WTC11 (cell line): ENCODE results near the gene PDE11A. TPM values are rescaled to one million over a fixed set of nuclear protein-coding genes. Genes with fewer than 3 reads are reported as not detected.

ENCODE experiments used
- ATAC-seq: fragments of 200-7000 bp; cut with Tn5 transposase; 2 replicates; pipeline ENCODE4 v1.10.0; 2021; ENCODE audit warnings: mild to moderate bottlenecking, moderate library complexity
- CTCF ChIA-PET: fragments of 300-600 bp; sonication (Branson Sonifier 250); formaldehyde crosslinking; loops from one replicate; lab custom pipeline; 2021; ENCODE audit warnings: antibody characterized with exemption; lab: Charles Lee
- POLR2A ChIA-PET: fragments of 350-600 bp; sonication (Branson Sonifier 250); formaldehyde crosslinking; loops from one replicate; lab custom pipeline; 2021; ENCODE audit warnings: antibody characterized with exemption; lab: Charles Lee
- DNase-seq: peaks from one replicate; pipeline ENCODE4 v3.0.0; 2021; ENCODE audit warnings: low spot score
- H3K27ac Mint-ChIP-seq: 2 replicates; pipeline ENCODE4 v1.8.0; 2021; ENCODE audit warnings: mixed read lengths
- H3K27me3 Mint-ChIP-seq: 2 replicates; pipeline ENCODE4 v1.8.0; 2021; ENCODE audit warnings: low read depth, mild to moderate bottlenecking, moderate library complexity, mixed read lengths
- H3K36me3 Mint-ChIP-seq: 2 replicates; pipeline ENCODE4 v1.8.0; 2021; ENCODE audit warnings: mixed read lengths
- H3K4me1 Mint-ChIP-seq: 2 replicates; pipeline ENCODE4 v1.8.0; 2022; ENCODE audit warnings: mixed read lengths
- H3K4me3 Mint-ChIP-seq: 2 replicates; pipeline ENCODE4 v1.8.0; 2021; ENCODE audit warnings: mild to moderate bottlenecking, moderate library complexity, mixed read lengths
- H3K9me3 Mint-ChIP-seq: 2 replicates; pipeline ENCODE4 v1.8.0; 2021; ENCODE audit warnings: mixed read lengths
- ATF1 ChIP-seq: sonication (generic); formaldehyde crosslinking; IDR thresholded peaks from 2 replicates; pipeline ENCODE4 v1.8.1; 2023; ENCODE audit warnings: mild to moderate bottlenecking, moderate library complexity, missing genetic modification reagents
- ELF4 ChIP-seq: sonication (generic); formaldehyde crosslinking; IDR thresholded peaks from 2 replicates; pipeline ENCODE4 v1.8.1; 2022; ENCODE audit warnings: low read depth, mild to moderate bottlenecking, moderate library complexity, missing genetic modification reagents
- FOXP1 ChIP-seq: sonication (generic); formaldehyde crosslinking; IDR thresholded peaks from 2 replicates; pipeline ENCODE4 v1.8.0; 2022; ENCODE audit warnings: missing genetic modification reagents, mild to moderate bottlenecking, moderate library complexity, borderline replicate concordance
- GABPB1 ChIP-seq: sonication (generic); formaldehyde crosslinking; IDR thresholded peaks from 2 replicates; pipeline ENCODE4 v1.8.1; 2023; ENCODE audit warnings: mild to moderate bottlenecking, missing genetic modification reagents
- GRHL2 ChIP-seq: fragments of 250-450 bp; sonication (Bioruptor Pico); IDR thresholded peaks from 2 replicates; pipeline ENCODE4 v1.8.0; 2022; ENCODE audit warnings: mild to moderate bottlenecking, moderate library complexity; ENCODE audit not compliant: insufficient replicate concordance, severe bottlenecking
- GTF2I ChIP-seq: fragments of 250-450 bp; sonication (Bioruptor Pico); conservative IDR thresholded peaks from 2 replicates; pipeline ENCODE4 v1.4.0; 2021; ENCODE audit warnings: mild to moderate bottlenecking
- IRF2 ChIP-seq: sonication (generic); formaldehyde crosslinking; IDR thresholded peaks from 2 replicates; pipeline ENCODE4 v1.8.0; 2022; ENCODE audit warnings: low read depth, missing genetic modification reagents, borderline replicate concordance
- MYBL2 ChIP-seq: sonication (generic); formaldehyde crosslinking; IDR thresholded peaks from 2 replicates; pipeline ENCODE4 v1.8.1; 2023; ENCODE audit warnings: mild to moderate bottlenecking, moderate library complexity, missing genetic modification reagents
- NR2C2 ChIP-seq: sonication (generic); formaldehyde crosslinking; IDR thresholded peaks from 2 replicates; pipeline ENCODE4 v1.8.0; 2022; ENCODE audit warnings: mild to moderate bottlenecking, missing genetic modification reagents
- NR3C1 ChIP-seq: sonication (generic); formaldehyde crosslinking; conservative IDR thresholded peaks from 2 replicates; pipeline ENCODE4 v1.8.1; 2023; ENCODE audit warnings: low read depth, mild to moderate bottlenecking, missing genetic modification reagents
- OVOL2 ChIP-seq: fragments of 250-450 bp; sonication (Bioruptor Pico); IDR thresholded peaks from 2 replicates; pipeline ENCODE4 v1.9.0; 2021; ENCODE audit warnings: mild to moderate bottlenecking, borderline replicate concordance
- TCF7 ChIP-seq: sonication (generic); formaldehyde crosslinking; IDR thresholded peaks from 2 replicates; pipeline ENCODE4 v1.8.0; 2022; ENCODE audit warnings: mild to moderate bottlenecking, low read depth, missing genetic modification reagents, moderate library complexity
- TEAD1 ChIP-seq: sonication (generic); formaldehyde crosslinking; IDR thresholded peaks from 2 replicates; pipeline ENCODE4 v1.8.0; 2022; ENCODE audit warnings: mild to moderate bottlenecking, missing genetic modification reagents
- TEAD4 ChIP-seq: sonication (generic); formaldehyde crosslinking; IDR thresholded peaks from 2 replicates; pipeline ENCODE4 v1.8.0; 2022; ENCODE audit warnings: mild to moderate bottlenecking, missing genetic modification reagents
- ZNF138 ChIP-seq: sonication (generic); formaldehyde crosslinking; conservative IDR thresholded peaks from 2 replicates; pipeline ENCODE4 v1.8.1; 2022; ENCODE audit warnings: mild to moderate bottlenecking, moderate library complexity, missing genetic modification reagents
- ZNF232 ChIP-seq: sonication (generic); formaldehyde crosslinking; IDR thresholded peaks from 2 replicates; pipeline ENCODE4 v1.8.0; 2022; ENCODE audit warnings: mild to moderate bottlenecking, missing genetic modification reagents
- total RNA-seq: library from RNA; stranded (reverse); gene quantifications from 3 replicates; pipeline ENCODE4 v1.2.3, GENCODE V29; 2021
- TF ChIP-seq, protein P1 (sequence below): fragments of 250-450 bp; sonication (Bioruptor Pico); IDR thresholded peaks from 2 replicates; pipeline ENCODE4 v1.9.0; 2021; ENCODE audit warnings: mild to moderate bottlenecking
- TF ChIP-seq, protein P2 (sequence below): sonication (generic); formaldehyde crosslinking; IDR thresholded peaks from 2 replicates; pipeline ENCODE4 v1.8.1; 2023; ENCODE audit warnings: mild to moderate bottlenecking, missing genetic modification reagents
- TF ChIP-seq, protein P3 (sequence below): sonication (generic); formaldehyde crosslinking; IDR thresholded peaks from 2 replicates; pipeline ENCODE4 v1.8.0; 2023; ENCODE audit warnings: missing genetic modification reagents, mild to moderate bottlenecking, borderline replicate concordance
- TF ChIP-seq, protein P4 (sequence below): sonication (generic); formaldehyde crosslinking; conservative IDR thresholded peaks from 2 replicates; pipeline ENCODE4 v1.8.1; 2022; ENCODE audit warnings: mild to moderate bottlenecking, missing genetic modification reagents
- TF ChIP-seq, protein P5 (sequence below): sonication (generic); formaldehyde crosslinking; IDR thresholded peaks from 2 replicates; pipeline ENCODE4 v1.8.0; 2022; ENCODE audit warnings: missing genetic modification reagents
- TF ChIP-seq, protein P6 (sequence below): fragments of 250-450 bp; sonication (Bioruptor Pico); IDR thresholded peaks from 2 replicates; pipeline ENCODE4 v1.9.0; 2021; ENCODE audit warnings: moderate library complexity, mild to moderate bottlenecking, inconsistent platforms, borderline replicate concordance
- TF ChIP-seq, protein P7 (sequence below): sonication (generic); formaldehyde crosslinking; IDR thresholded peaks from 2 replicates; pipeline ENCODE4 v1.8.1; 2023; ENCODE audit warnings: mild to moderate bottlenecking, missing genetic modification reagents, moderate library complexity

Gene PDE11A
- total RNA-seq, 1 experiment from 2014 or later, result 0.13 TPM

DNA sequence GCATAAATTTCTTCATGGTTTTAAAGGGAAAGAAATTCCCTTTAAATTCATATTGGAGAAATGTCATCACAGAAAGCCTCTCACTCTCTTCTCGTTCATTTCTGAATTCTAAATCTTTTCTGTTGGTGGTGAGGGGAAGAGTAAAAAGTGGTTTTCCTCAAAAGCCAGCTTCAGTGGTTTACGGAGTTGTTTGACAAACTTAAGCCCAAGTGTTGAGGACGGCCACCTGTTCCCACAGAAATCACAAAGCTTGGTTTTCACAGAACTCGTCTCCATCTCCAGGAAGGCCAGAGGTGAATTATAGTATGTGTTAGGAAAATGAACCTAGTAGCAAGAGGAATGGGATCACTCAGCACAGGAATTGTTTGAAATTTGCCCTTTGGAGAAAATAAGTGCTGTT, 316.2 kb downstream of the PDE11A start:
- no peaks in the 10 kb centered on the region for H3K36me3 Mint-ChIP-seq
- TF ChIP-seq OVOL2 (CRISPR knock-in tag) (no peak), ATF1 (CRISPR knock-in tag) (no peak), ZNF232 (CRISPR knock-in tag) (no peak), TEAD4 (CRISPR knock-in tag) (no peak), ELF4 (CRISPR knock-in tag) (no peak), GRHL2 (CRISPR knock-in tag) (no peak), TCF7 (no peak), GTF2I (CRISPR knock-in tag) (no peak), TEAD1 (CRISPR knock-in tag) (no peak), NR3C1 (CRISPR knock-in tag) (no peak), IRF2 (CRISPR knock-in tag) (no peak), GABPB1 (CRISPR knock-in tag) (no peak), NR2C2 (CRISPR knock-in tag) (no peak), MYBL2 (CRISPR knock-in tag) (no peak)
- TF ChIP-seq, protein P1, sequence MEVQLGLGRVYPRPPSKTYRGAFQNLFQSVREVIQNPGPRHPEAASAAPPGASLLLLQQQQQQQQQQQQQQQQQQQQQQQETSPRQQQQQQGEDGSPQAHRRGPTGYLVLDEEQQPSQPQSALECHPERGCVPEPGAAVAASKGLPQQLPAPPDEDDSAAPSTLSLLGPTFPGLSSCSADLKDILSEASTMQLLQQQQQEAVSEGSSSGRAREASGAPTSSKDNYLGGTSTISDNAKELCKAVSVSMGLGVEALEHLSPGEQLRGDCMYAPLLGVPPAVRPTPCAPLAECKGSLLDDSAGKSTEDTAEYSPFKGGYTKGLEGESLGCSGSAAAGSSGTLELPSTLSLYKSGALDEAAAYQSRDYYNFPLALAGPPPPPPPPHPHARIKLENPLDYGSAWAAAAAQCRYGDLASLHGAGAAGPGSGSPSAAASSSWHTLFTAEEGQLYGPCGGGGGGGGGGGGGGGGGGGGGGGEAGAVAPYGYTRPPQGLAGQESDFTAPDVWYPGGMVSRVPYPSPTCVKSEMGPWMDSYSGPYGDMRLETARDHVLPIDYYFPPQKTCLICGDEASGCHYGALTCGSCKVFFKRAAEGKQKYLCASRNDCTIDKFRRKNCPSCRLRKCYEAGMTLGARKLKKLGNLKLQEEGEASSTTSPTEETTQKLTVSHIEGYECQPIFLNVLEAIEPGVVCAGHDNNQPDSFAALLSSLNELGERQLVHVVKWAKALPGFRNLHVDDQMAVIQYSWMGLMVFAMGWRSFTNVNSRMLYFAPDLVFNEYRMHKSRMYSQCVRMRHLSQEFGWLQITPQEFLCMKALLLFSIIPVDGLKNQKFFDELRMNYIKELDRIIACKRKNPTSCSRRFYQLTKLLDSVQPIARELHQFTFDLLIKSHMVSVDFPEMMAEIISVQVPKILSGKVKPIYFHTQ, result no peak
- TF ChIP-seq, protein P2, sequence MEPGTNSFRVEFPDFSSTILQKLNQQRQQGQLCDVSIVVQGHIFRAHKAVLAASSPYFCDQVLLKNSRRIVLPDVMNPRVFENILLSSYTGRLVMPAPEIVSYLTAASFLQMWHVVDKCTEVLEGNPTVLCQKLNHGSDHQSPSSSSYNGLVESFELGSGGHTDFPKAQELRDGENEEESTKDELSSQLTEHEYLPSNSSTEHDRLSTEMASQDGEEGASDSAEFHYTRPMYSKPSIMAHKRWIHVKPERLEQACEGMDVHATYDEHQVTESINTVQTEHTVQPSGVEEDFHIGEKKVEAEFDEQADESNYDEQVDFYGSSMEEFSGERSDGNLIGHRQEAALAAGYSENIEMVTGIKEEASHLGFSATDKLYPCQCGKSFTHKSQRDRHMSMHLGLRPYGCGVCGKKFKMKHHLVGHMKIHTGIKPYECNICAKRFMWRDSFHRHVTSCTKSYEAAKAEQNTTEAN, result no peak
- TF ChIP-seq, protein P3, sequence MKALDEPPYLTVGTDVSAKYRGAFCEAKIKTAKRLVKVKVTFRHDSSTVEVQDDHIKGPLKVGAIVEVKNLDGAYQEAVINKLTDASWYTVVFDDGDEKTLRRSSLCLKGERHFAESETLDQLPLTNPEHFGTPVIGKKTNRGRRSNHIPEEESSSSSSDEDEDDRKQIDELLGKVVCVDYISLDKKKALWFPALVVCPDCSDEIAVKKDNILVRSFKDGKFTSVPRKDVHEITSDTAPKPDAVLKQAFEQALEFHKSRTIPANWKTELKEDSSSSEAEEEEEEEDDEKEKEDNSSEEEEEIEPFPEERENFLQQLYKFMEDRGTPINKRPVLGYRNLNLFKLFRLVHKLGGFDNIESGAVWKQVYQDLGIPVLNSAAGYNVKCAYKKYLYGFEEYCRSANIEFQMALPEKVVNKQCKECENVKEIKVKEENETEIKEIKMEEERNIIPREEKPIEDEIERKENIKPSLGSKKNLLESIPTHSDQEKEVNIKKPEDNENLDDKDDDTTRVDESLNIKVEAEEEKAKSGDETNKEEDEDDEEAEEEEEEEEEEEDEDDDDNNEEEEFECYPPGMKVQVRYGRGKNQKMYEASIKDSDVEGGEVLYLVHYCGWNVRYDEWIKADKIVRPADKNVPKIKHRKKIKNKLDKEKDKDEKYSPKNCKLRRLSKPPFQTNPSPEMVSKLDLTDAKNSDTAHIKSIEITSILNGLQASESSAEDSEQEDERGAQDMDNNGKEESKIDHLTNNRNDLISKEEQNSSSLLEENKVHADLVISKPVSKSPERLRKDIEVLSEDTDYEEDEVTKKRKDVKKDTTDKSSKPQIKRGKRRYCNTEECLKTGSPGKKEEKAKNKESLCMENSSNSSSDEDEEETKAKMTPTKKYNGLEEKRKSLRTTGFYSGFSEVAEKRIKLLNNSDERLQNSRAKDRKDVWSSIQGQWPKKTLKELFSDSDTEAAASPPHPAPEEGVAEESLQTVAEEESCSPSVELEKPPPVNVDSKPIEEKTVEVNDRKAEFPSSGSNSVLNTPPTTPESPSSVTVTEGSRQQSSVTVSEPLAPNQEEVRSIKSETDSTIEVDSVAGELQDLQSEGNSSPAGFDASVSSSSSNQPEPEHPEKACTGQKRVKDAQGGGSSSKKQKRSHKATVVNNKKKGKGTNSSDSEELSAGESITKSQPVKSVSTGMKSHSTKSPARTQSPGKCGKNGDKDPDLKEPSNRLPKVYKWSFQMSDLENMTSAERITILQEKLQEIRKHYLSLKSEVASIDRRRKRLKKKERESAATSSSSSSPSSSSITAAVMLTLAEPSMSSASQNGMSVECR (CRISPR knock-in tag), result no peak
- TF ChIP-seq, protein P4, sequence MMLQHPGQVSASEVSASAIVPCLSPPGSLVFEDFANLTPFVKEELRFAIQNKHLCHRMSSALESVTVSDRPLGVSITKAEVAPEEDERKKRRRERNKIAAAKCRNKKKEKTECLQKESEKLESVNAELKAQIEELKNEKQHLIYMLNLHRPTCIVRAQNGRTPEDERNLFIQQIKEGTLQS, result no peak
- H3K4me3 Mint-ChIP-seq, result no peak overlapping the region
- peaks cover 65% of the 10 kb centered on the region for H3K27me3 Mint-ChIP-seq
- no peaks in the 10 kb centered on the region for H3K9me3 Mint-ChIP-seq
- ATAC-seq (no peak), DNase-seq (no peak)
- ChIA-PET POLR2A (no interaction called here), CTCF (interaction anchor here (1.3 kb wide), 1 partner anchor 16 kb away, joined by 5 read pairs; no protein-coding TSS in a partner anchor)
- H3K4me1 Mint-ChIP-seq, result peaks cover 27% of the 10 kb centered on the region
- H3K27ac Mint-ChIP-seq, result no peak overlapping the region

DNA sequence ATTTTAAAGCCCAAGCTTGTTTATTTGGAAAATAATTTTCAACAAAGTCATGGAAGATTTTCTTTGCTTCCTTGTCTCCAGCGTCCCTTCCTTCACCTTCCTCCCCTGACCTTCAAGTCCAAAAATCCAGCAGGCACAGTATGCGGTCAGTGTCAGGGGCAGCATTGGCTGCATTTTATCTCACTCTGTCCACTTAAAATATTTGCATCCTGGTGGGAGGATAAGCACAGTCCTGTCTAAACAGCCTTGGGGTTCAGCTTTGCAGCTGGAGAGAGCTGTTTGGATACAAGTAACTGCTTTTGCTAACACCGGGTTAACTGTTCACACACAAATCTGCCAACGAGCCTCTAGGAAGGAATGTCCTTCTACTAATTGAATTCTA, 318.1 kb downstream of the PDE11A start:
- CTCF ChIA-PET, result interaction anchor here (0.8 to 1.9 kb wide), 4 partner anchors 9 to 590 kb away, joined by 3 to 13 read pairs (median 4); no protein-coding TSS in a partner anchor
- Mint-ChIP-seq H3K36me3 (no peaks in the 10 kb centered on the region), H3K4me3 (no peak overlapping the region), H3K27ac (no peak overlapping the region), H3K27me3 (peaks cover 66% of the 10 kb centered on the region), H3K9me3 (no peaks in the 10 kb centered on the region), H3K4me1 (peaks cover 30% of the 10 kb centered on the region)
- POLR2A ChIA-PET, result no interaction called here
- DNase-seq (no peak), ATAC-seq (no peak)
- no peak for TF ChIP-seq TEAD1 (CRISPR knock-in tag)
- TF ChIP-seq, protein P5, sequence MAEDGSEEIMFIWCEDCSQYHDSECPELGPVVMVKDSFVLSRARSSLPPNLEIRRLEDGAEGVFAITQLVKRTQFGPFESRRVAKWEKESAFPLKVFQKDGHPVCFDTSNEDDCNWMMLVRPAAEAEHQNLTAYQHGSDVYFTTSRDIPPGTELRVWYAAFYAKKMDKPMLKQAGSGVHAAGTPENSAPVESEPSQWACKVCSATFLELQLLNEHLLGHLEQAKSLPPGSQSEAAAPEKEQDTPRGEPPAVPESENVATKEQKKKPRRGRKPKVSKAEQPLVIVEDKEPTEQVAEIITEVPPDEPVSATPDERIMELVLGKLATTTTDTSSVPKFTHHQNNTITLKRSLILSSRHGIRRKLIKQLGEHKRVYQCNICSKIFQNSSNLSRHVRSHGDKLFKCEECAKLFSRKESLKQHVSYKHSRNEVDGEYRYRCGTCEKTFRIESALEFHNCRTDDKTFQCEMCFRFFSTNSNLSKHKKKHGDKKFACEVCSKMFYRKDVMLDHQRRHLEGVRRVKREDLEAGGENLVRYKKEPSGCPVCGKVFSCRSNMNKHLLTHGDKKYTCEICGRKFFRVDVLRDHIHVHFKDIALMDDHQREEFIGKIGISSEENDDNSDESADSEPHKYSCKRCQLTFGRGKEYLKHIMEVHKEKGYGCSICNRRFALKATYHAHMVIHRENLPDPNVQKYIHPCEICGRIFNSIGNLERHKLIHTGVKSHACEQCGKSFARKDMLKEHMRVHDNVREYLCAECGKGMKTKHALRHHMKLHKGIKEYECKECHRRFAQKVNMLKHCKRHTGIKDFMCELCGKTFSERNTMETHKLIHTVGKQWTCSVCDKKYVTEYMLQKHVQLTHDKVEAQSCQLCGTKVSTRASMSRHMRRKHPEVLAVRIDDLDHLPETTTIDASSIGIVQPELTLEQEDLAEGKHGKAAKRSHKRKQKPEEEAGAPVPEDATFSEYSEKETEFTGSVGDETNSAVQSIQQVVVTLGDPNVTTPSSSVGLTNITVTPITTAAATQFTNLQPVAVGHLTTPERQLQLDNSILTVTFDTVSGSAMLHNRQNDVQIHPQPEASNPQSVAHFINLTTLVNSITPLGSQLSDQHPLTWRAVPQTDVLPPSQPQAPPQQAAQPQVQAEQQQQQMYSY (CRISPR knock-in tag), result no peak
- TF ChIP-seq, protein P6, sequence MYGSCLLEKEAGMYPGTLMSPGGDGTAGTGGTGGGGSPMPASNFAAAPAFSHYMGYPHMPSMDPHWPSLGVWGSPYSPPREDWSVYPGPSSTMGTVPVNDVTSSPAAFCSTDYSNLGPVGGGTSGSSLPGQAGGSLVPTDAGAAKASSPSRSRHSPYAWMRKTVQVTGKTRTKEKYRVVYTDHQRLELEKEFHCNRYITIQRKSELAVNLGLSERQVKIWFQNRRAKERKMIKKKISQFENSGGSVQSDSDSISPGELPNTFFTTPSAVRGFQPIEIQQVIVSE (CRISPR knock-in tag), result no peak
- TF ChIP-seq, protein P7, sequence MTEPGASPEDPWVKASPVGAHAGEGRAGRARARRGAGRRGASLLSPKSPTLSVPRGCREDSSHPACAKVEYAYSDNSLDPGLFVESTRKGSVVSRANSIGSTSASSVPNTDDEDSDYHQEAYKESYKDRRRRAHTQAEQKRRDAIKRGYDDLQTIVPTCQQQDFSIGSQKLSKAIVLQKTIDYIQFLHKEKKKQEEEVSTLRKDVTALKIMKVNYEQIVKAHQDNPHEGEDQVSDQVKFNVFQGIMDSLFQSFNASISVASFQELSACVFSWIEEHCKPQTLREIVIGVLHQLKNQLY (CRISPR knock-in tag), result no peak
- no peak for TF ChIP-seq FOXP1
- no peak for TF ChIP-seq ZNF138
